Lower leg skin (tissue), 3 donors: Measurements from ENCODE around the gene GNL1.

Experiments used
- POLR2A ChIP-seq, 2 donors: fragments of 450-650 bp; IDR thresholded peaks; one replicate each; pipeline ENCODE4 v1.6.1; 2016 to 2017; ENCODE audit warnings: antibody characterized with exemption in 2 of 2, mild to moderate bottlenecking in 1 of 2, moderate library complexity in 1 of 2
- TF ChIP-seq, protein P1 (sequence below), 3 donors: fragments of 450-650 bp; IDR thresholded peaks; one replicate each; pipeline ENCODE4 v1.5.1; 2016; ENCODE audit warnings: antibody characterized with exemption in 3 of 3, mild to moderate bottlenecking in 3 of 3, moderate library complexity in 2 of 3

DNA sequence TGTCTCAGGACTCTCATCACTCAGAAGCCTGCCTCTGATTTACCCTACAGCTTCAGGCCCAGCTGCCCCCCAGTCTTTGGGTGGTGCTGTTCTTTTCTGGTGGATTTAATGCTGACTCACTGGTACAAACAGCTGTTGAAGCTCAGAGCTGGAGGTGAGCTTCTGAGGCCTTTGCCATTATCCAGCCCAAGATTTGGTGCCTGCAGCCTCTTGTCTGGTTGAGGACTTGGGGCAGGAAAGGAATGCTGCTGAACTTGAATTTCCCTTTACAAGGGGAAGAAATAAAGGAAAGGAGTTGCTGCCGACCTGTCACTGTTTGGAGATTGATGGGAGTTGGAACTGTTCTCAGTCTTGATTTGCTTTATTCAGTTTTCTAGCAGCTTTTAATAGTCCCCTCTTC is 34.7 kb upstream of the GNL1 start:
- TF ChIP-seq, protein P1, sequence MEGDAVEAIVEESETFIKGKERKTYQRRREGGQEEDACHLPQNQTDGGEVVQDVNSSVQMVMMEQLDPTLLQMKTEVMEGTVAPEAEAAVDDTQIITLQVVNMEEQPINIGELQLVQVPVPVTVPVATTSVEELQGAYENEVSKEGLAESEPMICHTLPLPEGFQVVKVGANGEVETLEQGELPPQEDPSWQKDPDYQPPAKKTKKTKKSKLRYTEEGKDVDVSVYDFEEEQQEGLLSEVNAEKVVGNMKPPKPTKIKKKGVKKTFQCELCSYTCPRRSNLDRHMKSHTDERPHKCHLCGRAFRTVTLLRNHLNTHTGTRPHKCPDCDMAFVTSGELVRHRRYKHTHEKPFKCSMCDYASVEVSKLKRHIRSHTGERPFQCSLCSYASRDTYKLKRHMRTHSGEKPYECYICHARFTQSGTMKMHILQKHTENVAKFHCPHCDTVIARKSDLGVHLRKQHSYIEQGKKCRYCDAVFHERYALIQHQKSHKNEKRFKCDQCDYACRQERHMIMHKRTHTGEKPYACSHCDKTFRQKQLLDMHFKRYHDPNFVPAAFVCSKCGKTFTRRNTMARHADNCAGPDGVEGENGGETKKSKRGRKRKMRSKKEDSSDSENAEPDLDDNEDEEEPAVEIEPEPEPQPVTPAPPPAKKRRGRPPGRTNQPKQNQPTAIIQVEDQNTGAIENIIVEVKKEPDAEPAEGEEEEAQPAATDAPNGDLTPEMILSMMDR (IDR thresholded peaks at IDR 0.05) = no peak
- no peak for TF ChIP-seq POLR2A (IDR thresholded peaks at IDR 0.05)
